Body of pancreas (tissue), 4 donors: ENCODE measurements around the gene PYROXD2. TPM values are rescaled to one million over a fixed set of nuclear protein-coding genes. Genes with fewer than 3 reads are reported as not detected.
A peak's percentile ranks its signal among the peaks of the same experiment; 100 is the strongest.

Source experiments
- ATAC-seq: fragments of 150-250 bp; one replicate; pipeline ENCODE4 v1.9.1; 2016
- DNase-seq, 4 donors: peaks; one replicate each; pipeline ENCODE4 v3.0.0-alpha.2; 2019
- H3K27ac ChIP-seq, 4 donors: fragments of 200-600 bp; sonication (generic); 1 replicate in 3 of 4; 2 replicates in 1 of 4; pipeline versions ENCODE4 v1.5.1 to v1.6.1; 2016 to 2019; ENCODE audit warnings: mild to moderate bottlenecking in 1 of 4, mixed read lengths in 1 of 4, moderate library complexity in 1 of 4
- H3K27me3 ChIP-seq, 2 donors: fragments of 200-600 bp; sonication (generic); one replicate each; pipeline ENCODE4 v1.6.0; 2016; ENCODE audit warnings: mild to moderate bottlenecking in 1 of 2
- H3K36me3 ChIP-seq, 2 donors: fragments of 200-600 bp; sonication (generic); replicated peaks in 1 of 2; 2 replicates each; pipeline ENCODE4 v1.5.1; 2016; ENCODE audit warnings: low read depth in 2 of 2; ENCODE audit not compliant: insufficient read depth in 1 of 2
- H3K4me1 ChIP-seq: fragments of 200-600 bp; sonication (generic); one replicate; pipeline ENCODE4 v1.6.0; 2016
- H3K4me3 ChIP-seq, 2 donors: fragments of 200-600 bp; sonication (generic); 1 replicate in 1 of 2; 2 replicates in 1 of 2; pipeline ENCODE4 v1.5.1; 2016 to 2019
- H3K9me3 ChIP-seq, 3 donors: fragments of 200-600 bp; sonication (generic); 1 replicate in 2 of 3; 2 replicates in 1 of 3; pipeline ENCODE4 v1.5.1; 2016
- CTCF ChIP-seq, 7 experiments: fragments of 450-650 bp in 4 of 7; fragments of 200-600 bp in 3 of 7; sonication (generic) in 3 of 7; IDR thresholded peaks; one replicate each; pipeline ENCODE4 v1.5.1; 2016 to 2019; ENCODE audit warnings: antibody characterized with exemption in 7 of 7
- POLR2A ChIP-seq, 3 donors: fragments of 450-650 bp; IDR thresholded peaks; one replicate each; pipeline ENCODE4 v1.6.1; 2016; ENCODE audit warnings: antibody characterized with exemption in 3 of 3, mild to moderate bottlenecking in 2 of 3
- WGBS, 2 donors: methylation state at CpG; one replicate each; pipeline ENCODE4 v1.1.5; 2017; 5-methylcytosine and 5-hydroxymethylcytosine counted together
- intact Hi-C: fragments of 100-400 bp; cut with DNase I; formaldehyde crosslinking; loops from one replicate; pipeline ENCODE4 v1.15.1; 2023
- total RNA-seq, 2 donors: library from RNA; depleted of rRNA; stranded (reverse); fragments of >200 nt; gene quantifications; one replicate each; pipeline ENCODE4 v1.1.0, GENCODE V29; 2016

PYROXD2 gene
- total RNA-seq, 2 donors from 2014 or later = 4.9 to 8.6 TPM

- Histone ChIP-seq H3K27me3 (no peaks in the 10 kb centered on the region), H3K4me3 (no peak overlapping the region), H3K27ac (no peak overlapping the region), H3K4me1 (peaks cover 30% of the 10 kb centered on the region), H3K9me3 (no peaks in the 10 kb centered on the region), H3K36me3 (no peaks in the 10 kb centered on the region)
- WGBS, 2 donors = 86 to 89% methylated on average over 11 of the region's 11 CpGs
- TF ChIP-seq POLR2A (IDR thresholded peaks at IDR 0.05) = no peak
- no peak for TF ChIP-seq CTCF (IDR thresholded peaks at IDR 0.05)
- no peak for ATAC-seq
- no peak for DNase-seq
- intact Hi-C loops = no loop called here
These were observed 3.8 kb downstream of the PYROXD2 start for GRCh38 chr10:98411166-98411565.

- no peaks in the 10 kb centered on the region for H3K27me3 ChIP-seq
- no peak for TF ChIP-seq CTCF (IDR thresholded peaks at IDR 0.05)
- TF ChIP-seq POLR2A (IDR thresholded peaks at IDR 0.05) = no peak
- no peak overlapping the region for H3K27ac ChIP-seq
- ATAC-seq (no peak), DNase-seq (no peak)
- WGBS, 2 donors = 71 to 75% methylated on average over 5 to 10 of the region's 10 CpGs
- intact Hi-C loops = no loop called here
- peaks cover 28% of the 10 kb centered on the region for H3K4me1 ChIP-seq
- H3K9me3 ChIP-seq = no peaks in the 10 kb centered on the region
- no peak overlapping the region for H3K4me3 ChIP-seq
- H3K36me3 ChIP-seq = no peaks in the 10 kb centered on the region
These were observed 4.2 kb downstream of the PYROXD2 start for GRCh38 chr10:98410759-98411158.

- no peaks in the 10 kb centered on the region for H3K9me3 ChIP-seq
- DNase-seq = no peak
- TF ChIP-seq POLR2A (IDR thresholded peaks at IDR 0.05) = no peak
- TF ChIP-seq CTCF (IDR thresholded peaks at IDR 0.05) = no peak
- ATAC-seq = no peak
- H3K27me3 ChIP-seq = no peaks in the 10 kb centered on the region
- H3K4me3 ChIP-seq = no peak overlapping the region
- intact Hi-C loops = no loop called here
- no peaks in the 10 kb centered on the region for H3K36me3 ChIP-seq
- peaks cover 23% of the 10 kb centered on the region for H3K4me1 ChIP-seq
- WGBS, 2 donors = 73 to 92% methylated on average over 4 of the region's 4 CpGs
- no peak overlapping the region for H3K27ac ChIP-seq
These were observed 4.7 kb downstream of the PYROXD2 start for GRCh38 chr10:98410135-98410743.

- DNase-seq (no peak), ATAC-seq (no peak)
- Histone ChIP-seq H3K9me3 (no peaks in the 10 kb centered on the region), H3K27me3 (no peaks in the 10 kb centered on the region), H3K36me3 (no peaks in the 10 kb centered on the region), H3K27ac (no peak overlapping the region), H3K4me3 (no peak overlapping the region), H3K4me1 (peaks cover 10% of the 10 kb centered on the region)
- WGBS, 2 donors = 60 to 63% methylated on average over 4 of the region's 4 CpGs
- TF ChIP-seq CTCF (IDR thresholded peaks at IDR 0.05) (no peak), POLR2A (IDR thresholded peaks at IDR 0.05) (no peak)
- intact Hi-C loops = no loop called here
These were observed 6.2 kb downstream of the PYROXD2 start for GRCh38 chr10:98408799-98409198.

GRCh38 chr10:98407744-98408241, 7.2 kb downstream of the PYROXD2 start:
- intact Hi-C loops = no loop called here
- peaks cover 10% of the 10 kb centered on the region for H3K4me1 ChIP-seq
- ATAC-seq (no peak), DNase-seq (peak in 1 of 4 donors; percentile 9)
- H3K36me3 ChIP-seq = no peaks in the 10 kb centered on the region
- WGBS, 2 donors = 85 to 96% methylated on average over 18 of the region's 18 CpGs
- no peaks in the 10 kb centered on the region for H3K27me3 ChIP-seq
- TF ChIP-seq POLR2A (IDR thresholded peaks at IDR 0.05) (no peak), CTCF (IDR thresholded peaks at IDR 0.05) (no peak)
- H3K9me3 ChIP-seq = no peaks in the 10 kb centered on the region
- no peak overlapping the region for H3K4me3 ChIP-seq
- no peak overlapping the region for H3K27ac ChIP-seq
